HG02981 (cell line): ENCODE data around the gene FDXR.

Source experiments
- ATAC-seq: cut with Tn5 transposase; IDR thresholded peaks from one replicate; pipeline ENCODE4 v1.9.1; 2021; ENCODE audit warnings: mild to moderate bottlenecking, moderate library complexity; ENCODE audit not compliant: unreplicated experiment

Gene FDXR

GRCh38 chr17:74839990-74840852 lies 32.6 kb downstream of the FDXR start:
- no peak for ATAC-seq

GRCh38 chr17:74838274-74838673 lies 34.5 kb downstream of the FDXR start:
- ATAC-seq: no peak

- no peak for ATAC-seq
Measured at GRCh38 chr17:74836691-74837467, 35.9 kb downstream of the FDXR start.

GRCh38 chr17:74836191-74836590 lies 36.6 kb downstream of the FDXR start:
- no peak for ATAC-seq

- no peak for ATAC-seq
Measured at GRCh38 chr17:74833501-74834377, 39.1 kb downstream of the FDXR start.

GRCh38 chr17:74832421-74832820 lies 40.4 kb downstream of the FDXR start:
- no peak for ATAC-seq

- no peak for ATAC-seq
Measured at GRCh38 chr17:74831444-74832146, 41.2 kb downstream of the FDXR start.

- no peak for ATAC-seq
Measured at GRCh38 chr17:74830861-74831260, 41.9 kb downstream of the FDXR start.

GRCh38 chr17:74827800-74828199 lies 45.0 kb downstream of the FDXR start:
- ATAC-seq: no peak

GRCh38 chr17:74825952-74826719 lies 46.7 kb downstream of the FDXR start:
- no peak for ATAC-seq

GRCh38 chr17:74824961-74825627 lies 47.7 kb downstream of the FDXR start:
- no peak for ATAC-seq

GRCh38 chr17:74822939-74823367 lies 49.8 kb downstream of the FDXR start:
- no peak for ATAC-seq

GRCh38 chr17:74822335-74822938 lies 50.4 kb downstream of the FDXR start:
- ATAC-seq: no peak

- no peak for ATAC-seq
Measured at GRCh38 chr17:74821655-74822334, 51.0 kb downstream of the FDXR start.

GRCh38 chr17:74819801-74820436 lies 52.9 kb downstream of the FDXR start:
- no peak for ATAC-seq

GRCh38 chr17:74818291-74818938 lies 54.4 kb downstream of the FDXR start:
- ATAC-seq: no peak
